ENCODE results near the gene ERGIC1.

Gene ERGIC1

DNA sequence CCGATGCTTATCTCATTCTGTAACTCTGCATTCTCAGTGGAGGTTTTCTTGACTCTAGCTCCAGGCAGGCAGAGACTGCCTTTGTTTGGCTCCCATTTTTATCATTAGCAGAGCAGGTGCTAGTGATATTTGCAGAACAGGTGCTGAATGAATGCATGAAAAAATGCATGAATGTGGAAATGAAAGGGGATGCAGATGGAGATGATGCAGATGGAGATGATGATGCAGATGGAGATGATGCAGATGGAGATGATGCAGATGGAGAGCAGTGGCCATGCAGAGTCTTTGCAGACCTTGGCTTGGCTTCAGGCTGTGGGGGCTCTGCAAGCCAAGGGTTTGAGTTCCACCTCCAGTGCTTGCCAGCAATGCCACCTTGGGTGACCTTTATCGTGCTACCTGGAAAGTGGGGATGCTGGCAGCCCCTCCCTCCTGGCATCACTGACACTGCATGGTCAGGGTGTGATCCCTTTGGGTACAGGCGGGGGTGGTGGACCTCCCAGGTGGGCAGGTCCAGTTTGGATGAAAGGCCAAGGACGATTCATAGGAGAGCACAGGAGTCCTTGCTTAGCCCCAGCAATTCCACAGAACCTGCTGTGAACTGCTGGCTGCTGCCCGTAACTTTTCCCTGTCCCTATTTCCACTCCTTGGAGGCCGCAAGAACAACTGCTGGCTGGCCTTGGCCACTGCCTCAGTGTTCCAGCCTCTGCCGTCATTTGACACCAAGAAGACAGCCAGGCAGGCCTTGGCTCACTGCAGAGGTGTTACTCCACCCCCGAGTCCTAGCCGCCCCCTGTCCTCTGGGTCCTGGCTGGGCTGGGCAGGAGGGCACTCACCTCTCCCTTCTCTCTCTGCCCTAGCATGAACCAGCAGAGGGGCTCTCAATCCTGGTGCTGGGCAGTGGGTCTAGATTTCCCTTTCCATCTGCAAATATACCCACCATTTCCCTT, 33.0 kb downstream of the ERGIC1 start:
- no peak for DNase-seq

DNA sequence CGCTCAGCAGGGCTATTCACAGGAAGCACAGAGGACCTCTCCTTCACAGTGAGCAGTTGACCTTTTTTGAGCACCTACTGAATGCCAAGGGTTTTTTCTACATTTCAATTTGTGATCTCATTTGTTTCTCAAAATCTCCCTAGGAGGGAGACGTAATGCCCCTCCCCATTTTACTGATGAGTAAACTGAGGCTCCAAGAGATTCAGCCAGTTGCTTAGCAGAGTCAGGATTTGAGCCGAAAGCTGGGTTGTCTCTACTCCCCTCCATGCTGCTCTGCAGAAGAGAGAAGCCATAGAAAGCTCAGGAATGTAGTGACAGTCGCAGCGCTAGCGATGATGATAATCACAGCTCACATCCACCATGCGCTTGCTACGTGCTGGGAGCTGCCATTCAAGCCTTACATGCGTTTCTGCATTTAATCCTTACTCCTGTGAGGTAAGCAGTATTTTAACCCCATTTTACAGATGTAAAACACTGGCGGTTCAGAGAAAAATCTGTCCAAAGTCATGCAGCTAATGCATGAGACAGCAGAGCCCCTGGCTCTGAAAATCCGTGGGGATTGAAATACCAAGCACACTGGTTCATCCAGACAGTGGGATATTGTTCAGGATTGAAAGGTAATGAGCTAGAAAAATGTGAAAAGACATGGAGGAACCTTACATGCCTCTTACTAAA, 33.8 kb downstream of the ERGIC1 start:
- DNase-seq, result no peak

DNA sequence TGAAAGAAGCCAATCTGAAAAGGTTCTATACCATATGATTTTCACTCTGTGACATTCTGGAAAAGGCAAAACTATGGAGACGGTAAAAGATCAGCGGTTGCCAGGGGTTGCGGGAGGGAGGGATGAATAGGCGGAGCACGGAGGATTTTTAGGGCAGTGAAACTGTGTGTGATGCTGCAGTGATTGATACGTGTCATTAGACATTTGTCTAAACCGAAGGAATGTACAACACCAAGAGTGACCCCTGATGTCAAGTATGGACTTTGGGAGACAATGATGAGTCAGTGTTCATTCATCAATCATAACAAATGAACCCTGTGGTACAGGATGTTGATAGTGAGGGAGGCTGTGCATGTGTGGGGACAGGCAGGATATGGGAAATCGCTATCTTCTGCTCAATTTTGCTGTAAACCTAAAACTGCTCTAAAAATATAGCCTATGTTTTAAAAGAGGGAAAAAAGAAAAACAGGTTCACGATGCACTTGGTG, 34.4 kb downstream of the ERGIC1 start:
- DNase-seq, result no peak

DNA sequence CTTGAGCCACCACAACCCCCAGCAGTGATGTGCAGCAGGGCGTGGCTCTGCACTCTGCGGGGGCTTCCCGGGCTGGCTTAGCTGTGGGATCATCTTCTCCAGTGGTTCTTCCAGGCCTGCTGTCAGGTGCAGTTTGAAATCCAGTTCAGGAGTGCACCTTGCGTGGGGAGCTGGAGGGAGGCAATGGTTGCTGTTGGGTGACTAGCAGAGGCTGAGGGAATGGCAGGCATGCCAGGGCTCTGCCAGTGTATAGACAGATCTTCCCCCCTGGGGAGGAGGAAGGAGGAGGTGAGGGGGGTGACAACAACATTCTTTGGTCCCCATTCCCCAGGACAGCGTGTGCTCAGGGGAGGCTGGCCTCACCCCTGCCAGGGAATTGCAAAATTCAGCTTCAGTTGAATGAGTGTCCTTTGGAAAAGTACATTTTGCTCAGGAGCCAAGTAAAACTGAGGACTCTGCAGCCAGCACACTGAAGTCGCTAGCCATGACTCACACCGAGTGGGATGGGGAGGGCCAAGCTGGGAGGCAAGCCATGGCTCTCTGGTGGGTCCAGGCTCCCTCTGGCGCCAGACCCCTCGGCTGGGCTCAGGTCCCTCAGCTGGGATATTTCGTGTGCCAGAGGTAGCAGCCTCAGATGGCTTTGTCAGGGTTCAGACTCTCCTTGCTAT, 35.0 kb downstream of the ERGIC1 start:
- no peak for DNase-seq

DNA sequence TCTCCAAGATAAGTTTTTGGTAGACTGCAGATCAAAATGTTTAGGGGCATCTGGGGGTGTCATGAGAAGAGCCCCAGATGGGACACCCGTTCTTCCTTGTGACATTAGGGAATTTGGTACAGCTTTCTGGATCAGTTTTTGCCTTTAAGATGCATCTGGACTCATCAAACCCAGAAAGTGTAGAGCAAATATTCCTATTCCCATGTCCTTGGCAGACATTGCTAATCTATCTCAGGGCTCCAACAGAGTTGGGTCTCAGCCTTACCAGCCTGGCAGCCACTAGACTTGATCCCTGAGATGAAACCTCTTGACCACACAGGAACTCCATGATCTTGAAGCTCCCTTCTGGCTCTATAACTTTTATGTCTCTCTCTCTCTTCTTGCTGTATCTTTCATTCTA, 35.6 kb downstream of the ERGIC1 start:
- DNase-seq, result no peak

DNA sequence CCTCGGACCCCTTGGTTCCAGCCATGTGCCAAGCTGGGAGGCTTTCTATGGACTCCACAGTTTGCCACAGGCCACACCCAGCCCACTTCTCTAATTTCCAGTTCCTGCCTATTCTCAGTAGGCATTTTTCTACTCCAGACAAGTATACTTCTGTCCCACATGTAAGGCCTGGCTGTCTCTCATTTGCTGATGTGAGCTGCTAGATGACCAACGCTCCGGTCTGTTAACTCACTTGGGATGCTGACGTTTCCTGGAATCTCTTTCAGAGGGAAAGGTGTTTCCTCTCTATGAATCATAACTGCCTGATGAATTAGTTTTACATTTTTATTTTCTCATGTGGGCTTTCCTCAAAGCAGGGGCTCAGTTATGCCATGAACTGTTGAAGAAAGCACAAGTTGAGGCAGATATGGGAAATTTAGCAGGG, 36.3 kb downstream of the ERGIC1 start:
- DNase-seq, result no peak

DNA sequence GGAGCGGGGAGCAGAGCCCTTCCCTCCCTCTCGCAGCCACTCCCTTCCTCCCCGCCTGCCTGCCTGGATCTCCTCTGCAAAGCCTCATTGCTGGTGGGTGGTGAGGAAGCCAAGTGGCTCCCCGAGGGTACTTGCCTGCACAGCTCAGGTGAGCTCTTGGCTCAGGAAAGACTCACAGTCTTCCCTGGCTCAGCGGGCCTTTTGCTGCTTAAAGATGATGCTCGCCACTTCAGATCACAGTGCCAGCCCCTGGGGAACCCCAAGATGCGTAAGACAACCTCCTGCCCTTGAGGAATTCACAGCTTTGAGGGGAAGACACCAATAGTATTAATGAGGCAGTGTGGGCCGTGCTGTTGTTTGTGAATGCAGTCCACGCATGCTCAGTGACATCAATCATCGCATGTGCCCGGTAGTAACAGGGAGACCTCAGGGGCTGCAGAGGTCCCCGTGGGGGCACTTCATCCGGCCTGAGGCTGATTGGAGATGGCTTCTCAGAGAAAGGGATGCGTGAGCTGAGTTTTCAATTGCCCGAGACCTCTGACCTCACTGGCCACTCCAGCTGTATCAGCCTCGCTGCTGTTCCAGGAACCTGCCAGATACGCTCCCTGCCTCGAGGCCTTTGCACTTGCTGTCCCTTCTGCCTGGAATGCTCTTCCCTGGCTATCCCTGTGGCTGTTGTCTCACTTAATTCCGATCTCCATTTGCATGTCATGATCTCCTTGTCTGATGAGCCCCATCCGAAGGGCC, 36.8 kb downstream of the ERGIC1 start:
- no peak for DNase-seq

DNA sequence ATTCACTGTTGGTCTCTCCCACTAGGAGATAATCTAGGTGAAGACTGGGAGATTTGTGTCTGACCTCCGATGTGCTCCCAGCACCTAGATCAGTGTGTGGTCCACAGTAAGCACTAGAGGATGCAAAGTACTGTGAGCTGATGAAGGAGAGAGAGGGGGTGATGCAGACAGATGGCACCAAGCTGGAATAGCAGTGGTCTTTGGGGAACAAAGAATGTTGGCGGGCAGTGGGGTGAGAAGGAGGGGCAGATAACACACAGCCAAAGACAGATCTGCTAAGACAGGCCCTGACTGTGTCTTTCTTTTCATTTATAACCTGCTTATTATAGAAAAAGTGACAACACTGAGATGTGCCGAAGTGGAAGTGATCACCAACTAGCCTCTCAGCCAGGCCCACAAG, 37.5 kb downstream of the ERGIC1 start:
- DNase-seq, result no peak

DNA sequence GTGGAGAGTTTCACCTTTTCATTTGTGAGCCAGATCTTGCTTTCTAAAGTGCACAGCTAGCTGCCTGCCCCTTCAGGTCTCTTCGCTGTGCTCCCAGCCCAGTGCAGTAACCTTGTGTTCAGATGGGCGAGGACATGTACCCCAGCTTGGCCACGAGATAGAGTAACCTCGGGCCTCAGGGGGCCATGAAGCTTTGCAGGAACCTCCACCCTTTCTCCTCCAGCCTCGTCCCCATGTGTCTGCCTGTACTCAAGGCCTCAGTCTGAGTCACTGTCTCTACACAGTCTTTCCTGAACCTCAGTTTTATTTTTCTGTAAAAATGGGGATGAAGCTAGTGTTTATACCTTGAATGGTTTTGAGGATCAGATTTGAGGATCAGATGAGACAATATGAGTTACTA, 37.9 kb downstream of the ERGIC1 start:
- no peak for DNase-seq

DNA sequence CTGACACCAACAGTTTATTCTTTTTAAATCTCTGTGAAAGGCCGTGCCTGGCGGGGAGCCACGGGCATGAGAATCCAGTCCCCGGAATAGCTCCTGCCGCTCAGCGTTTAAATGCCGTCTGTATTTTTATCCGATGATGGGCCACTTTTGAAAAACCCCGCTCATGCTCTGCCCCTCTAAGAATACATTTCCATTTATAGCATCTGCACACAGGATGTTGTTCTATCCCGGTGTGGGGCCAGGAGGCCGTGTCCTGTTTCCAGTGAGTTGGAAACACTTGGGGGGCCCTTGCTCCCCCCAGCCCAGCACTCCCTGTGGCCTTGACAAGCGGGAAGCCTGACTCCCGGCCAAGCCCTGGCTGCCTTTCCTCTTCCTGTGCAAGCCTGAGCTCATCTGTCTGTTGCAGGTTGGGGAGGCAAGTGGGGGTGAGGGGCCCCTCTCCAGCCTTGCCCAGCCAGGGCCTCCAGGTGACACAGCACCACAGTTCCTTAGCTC, 39.0 kb downstream of the ERGIC1 start:
- DNase-seq, result no peak

DNA sequence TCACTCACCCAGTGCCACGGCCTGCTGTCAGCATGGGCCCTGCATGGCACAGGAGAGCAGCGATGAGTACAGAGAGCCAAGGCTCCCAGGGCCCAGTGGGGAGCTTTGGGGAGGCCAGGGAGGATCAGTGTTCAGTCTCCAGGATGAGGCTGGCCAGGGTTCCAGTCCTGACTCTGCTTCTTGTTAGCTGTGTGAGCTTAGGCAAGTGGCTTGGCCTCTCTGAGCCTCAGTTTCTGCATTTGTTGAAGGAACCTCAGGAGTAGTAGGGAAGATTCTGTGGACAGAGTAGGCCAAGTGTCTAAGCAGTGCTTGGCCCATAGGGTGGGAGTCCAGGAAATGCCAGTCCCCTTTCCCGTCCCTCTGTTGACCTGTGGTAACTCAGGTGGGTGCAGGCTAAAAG, 39.5 kb downstream of the ERGIC1 start:
- no peak for DNase-seq

DNA sequence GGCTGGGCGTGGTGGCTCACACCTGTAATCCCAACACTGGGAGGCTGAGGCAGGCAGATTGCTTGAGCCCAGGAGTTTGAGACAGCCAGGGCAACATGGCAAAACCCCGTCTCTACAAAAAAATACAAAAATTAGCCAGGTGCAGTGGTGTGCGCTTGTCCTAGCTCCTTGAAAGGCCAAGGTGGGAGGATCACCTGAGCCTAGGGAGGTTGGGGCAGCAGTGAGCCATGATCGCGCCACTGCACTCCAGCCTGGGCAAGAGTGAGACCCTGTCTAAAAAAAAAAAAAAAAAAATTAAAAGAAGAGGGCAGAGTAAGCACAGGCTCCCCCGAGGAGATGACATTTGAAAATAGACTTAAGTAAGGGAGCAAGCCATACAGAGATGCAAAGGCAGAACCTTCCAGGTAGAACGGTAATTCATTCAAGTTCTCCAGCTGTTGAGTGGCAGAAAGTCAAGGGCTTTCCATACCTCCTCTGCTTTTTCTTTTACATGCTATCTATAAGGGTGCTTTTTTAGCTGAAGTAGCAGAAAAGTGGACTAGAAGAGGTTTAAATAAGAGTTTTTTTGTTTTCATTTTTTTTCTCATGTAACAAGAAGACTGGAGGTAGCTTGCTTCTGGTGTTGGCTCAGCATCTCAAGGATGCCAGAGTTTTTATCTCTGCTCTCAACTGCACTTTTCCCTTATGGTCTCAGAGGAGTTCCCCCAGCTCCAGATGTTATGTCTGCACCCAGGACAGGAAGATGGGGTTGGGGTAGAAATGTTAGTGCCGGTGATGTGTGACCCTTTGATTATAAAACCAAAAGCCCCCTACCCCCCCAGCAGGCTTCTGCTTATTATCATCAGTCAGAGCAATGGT, 40.8 kb downstream of the ERGIC1 start:
- no peak for DNase-seq

DNA sequence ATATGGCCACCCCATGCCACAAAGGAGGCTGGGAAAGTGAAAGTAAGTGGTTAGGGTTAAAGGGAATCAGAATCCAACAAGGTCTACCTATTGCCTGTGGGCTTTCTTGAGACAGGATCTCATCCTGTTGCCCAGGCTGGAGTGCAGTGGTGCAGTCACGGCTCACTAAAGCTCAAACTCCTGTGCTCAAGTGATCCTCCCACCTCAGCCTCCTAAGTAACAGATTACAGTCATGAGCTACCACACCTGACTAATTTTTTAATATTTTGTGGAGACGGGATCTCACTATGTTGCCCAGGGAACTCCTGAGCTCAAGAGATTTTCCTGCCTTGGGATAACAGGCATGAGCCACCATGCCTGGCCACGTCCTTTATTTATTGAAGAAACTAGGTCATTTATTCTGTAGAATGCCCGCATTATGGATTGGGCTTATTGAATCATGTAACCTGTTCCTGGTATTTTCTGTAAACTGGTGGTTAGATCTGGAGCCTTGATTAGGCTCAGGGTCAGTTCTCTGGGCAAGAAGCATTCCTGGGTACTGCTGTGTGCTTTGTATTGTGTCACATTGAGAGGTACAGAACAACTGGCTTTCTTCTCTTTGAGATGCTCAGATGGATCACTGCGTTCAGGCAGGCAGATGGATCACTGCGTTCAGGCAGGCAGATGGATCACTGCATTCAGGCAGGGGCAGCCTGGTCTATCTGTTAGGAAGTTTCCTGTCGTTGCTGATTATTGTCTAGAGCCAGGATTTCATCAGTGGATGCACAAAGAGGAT, 41.6 kb downstream of the ERGIC1 start:
- no peak for DNase-seq

DNA sequence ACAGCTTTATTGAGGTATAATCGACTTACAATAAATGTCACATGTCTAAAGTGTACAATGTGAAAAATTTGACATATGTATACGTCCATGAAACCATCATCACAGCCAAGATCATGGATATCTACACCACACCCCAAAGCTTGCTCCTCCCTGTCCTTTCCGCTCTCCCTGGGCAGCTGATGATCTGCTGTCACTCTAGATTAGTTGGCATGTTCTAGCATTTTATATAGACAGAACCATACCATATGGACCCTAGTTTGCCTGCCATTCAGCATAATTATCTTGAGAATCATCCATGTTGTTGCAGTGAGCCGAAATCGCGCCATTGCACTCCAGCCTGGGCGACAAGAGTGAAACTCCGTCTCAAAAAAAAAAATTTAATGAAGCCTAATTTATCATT, 42.5 kb downstream of the ERGIC1 start:
- no peak for DNase-seq

DNA sequence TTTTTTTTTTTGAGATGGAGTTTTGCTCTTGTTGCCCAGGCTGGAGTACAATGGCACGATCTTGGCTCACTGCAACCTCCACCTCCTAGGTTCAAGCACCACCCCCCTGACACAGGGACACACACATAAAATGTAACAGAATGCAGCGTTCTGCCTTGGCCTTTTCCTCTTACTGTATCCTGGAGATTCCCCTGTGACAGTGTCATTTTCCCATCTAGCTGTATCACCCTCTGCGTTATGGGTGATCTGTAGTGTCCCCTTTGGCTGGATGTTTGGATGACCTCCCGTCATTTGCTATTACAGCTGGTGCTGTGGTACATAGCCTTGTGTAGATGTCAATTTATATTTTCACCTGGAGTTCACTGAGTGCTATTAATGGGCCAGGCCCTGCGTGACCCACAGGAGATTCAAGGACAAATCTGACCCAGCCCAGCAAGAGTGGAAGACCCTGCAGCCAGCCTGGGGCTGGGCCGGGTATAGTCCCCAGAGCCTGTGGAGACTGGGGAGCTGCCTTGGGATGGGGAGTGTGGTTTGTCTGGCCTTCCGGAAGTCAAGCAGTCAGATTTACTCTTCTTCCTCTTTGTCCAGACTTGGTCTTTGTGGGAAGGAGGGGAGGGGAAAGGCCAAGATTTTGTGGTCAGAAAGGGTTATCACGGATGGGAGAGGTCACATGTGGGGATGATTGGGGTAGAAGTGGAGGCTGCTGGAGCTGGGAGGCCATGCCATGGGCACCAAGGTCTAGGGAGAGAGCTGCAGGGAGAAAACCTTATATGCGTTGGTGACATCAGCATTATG, 43.6 kb downstream of the ERGIC1 start:
- DNase-seq, result no peak

DNA sequence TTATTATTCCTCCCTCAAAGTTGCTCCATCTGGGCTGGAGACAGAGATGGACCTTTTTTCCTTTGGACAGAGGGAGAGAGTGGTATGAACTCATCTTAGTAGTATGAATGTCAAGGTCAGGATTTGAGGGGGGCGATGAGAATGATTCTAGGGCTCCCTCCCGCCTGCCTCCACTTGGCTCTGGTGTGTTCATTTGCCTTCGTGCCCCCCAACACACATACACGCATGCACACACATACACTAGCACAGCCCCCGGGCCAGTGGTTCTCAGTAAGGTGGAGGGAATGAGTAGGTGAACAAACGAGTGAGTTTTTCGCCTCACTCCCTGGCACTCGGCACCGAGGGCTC, 44.5 kb downstream of the ERGIC1 start:
- no peak for DNase-seq

DNA sequence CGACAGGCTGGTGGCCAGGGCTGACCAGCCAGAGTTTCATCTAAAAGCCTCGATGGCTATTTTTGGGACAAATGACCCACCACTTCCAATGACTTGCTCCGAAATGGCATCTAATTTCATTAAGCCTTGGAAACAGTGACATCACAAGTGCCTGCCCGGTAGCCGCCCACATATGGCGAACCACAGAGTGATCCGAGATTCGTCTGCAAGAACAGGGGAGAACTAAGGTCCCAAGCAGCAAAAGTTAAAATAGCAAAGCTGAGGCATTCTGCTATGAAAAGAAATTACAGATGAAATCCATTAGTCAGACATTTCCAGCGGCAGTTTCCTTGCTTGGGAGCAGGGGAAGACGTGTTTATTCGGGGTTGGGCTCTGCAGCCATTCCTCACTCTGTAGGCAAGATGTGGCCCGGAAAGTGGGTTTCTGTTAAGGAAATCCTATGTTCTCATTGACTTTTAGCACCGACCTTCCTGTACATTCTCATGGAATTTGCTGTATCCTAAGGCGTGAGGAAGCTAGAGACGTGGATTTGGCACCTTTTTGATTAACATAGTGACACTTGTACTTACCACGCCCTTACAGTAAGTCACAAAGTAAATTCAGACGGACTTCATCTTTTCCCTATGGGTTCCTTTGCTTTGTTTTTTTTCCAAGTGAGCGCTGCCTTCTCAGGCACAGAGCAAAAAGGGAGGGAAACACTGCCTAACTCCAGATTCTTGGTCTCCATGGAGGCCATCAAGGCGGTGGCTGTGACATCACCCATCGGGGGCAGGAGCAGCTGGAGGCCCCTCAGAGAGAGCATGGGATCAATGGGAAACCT, 45.1 kb downstream of the ERGIC1 start:
- no peak for DNase-seq

DNA sequence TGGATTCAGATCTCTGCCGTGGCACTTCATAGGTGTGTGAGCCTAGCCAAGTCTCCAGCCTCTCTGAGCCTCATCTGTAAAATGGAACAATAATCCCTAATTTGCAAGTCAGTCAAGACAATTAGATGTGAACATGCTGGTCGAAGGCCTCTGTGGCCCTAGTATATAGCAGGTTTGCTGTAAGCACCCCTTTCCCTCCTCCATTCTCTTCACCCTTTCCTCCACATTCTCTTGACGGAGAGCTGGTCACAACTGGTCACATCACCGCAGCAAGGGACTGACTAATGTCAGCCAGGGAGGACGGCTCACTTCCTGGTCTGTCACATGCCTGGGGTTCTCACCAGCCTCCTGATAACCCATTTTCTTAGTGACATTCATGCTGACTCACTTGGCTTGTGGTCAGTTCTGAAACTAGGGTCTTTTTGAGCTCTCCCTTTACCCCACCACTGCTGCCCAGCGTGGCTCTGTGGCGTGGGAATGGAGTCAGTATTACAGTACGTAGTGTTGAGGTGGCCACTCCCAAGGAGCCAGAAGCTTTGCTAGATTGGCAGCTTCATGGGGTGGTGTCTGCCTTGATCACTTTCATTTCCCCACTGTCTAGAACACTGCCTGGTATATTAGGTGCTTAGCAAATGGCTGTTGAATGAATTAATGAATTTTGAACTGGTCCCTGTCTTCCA, 47.8 kb downstream of the ERGIC1 start:
- no peak for DNase-seq

DNA sequence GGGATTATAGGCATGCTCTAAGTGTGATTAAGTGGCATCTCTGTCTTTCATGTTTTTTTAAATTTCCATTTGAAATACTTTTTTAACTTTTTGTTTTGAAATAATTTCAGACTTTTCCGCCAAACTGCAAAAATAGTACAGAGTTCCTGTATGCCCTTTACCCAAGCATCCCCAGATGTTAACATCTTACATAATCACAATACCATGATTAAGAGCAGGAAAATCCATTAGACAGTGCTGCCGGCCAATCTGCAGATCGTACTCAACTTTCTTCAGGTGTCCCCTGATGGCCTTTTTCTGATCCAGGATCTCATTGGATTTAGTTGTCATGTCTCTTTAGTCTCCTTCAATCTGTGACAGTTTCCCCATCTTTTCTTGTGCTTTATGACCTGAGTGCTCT, 49.0 kb downstream of the ERGIC1 start:
- no peak for DNase-seq

Measured in SHP77 treated with DMSO at 0.1 percent for 48 hours (cell line).